ENCODE measurements around the gene RCAN3.

- TF ChIP-seq POLR2A (IDR thresholded peaks at IDR 0.05) = no peak
- TF ChIP-seq, protein P1, sequence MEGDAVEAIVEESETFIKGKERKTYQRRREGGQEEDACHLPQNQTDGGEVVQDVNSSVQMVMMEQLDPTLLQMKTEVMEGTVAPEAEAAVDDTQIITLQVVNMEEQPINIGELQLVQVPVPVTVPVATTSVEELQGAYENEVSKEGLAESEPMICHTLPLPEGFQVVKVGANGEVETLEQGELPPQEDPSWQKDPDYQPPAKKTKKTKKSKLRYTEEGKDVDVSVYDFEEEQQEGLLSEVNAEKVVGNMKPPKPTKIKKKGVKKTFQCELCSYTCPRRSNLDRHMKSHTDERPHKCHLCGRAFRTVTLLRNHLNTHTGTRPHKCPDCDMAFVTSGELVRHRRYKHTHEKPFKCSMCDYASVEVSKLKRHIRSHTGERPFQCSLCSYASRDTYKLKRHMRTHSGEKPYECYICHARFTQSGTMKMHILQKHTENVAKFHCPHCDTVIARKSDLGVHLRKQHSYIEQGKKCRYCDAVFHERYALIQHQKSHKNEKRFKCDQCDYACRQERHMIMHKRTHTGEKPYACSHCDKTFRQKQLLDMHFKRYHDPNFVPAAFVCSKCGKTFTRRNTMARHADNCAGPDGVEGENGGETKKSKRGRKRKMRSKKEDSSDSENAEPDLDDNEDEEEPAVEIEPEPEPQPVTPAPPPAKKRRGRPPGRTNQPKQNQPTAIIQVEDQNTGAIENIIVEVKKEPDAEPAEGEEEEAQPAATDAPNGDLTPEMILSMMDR (IDR thresholded peaks at IDR 0.05) = no peak
Observed at GRCh38 chr1:24506691-24507381, 4.2 kb downstream of the RCAN3 start.

Measured in thyroid gland (tissue), 4 donors.